B cell (primary cell): ENCODE data around the gene CCDC91. TPM values are rescaled to one million over a fixed set of nuclear protein-coding genes. Genes with fewer than 3 reads are reported as not detected.

ENCODE experiments used
- ATAC-seq: fragments of 200-7000 bp; cut with Tn5 transposase; one replicate; pipeline ENCODE4 v1.10.0; 2021; ENCODE audit warnings: low read depth, mild to moderate bottlenecking, moderate number of reproducible peaks, moderate library complexity
- CTCF ChIA-PET: fragments of 350-600 bp; sonication (Branson Sonifier 250); formaldehyde crosslinking; loops from one replicate; lab custom pipeline; 2021; ENCODE audit warnings: antibody characterized with exemption, inconsistent platforms; lab: Charles Lee
- POLR2A ChIA-PET: fragments of 350-600 bp; sonication (Branson Sonifier 250); formaldehyde crosslinking; loops from one replicate; lab custom pipeline; 2021; ENCODE audit warnings: antibody characterized with exemption; lab: Charles Lee
- DNase-seq: peaks from one replicate; pipeline ENCODE4 v3.0.0; 2013
- H2AFZ ChIP-seq: 2 replicates; pipeline ENCODE4 v1.6.1; 2012; ENCODE audit warnings: mild to moderate bottlenecking, low read depth, low read length; ENCODE audit not compliant: insufficient read depth, poor library complexity, severe bottlenecking
- H3K27ac ChIP-seq, 2 donors: 1 replicate in 1 of 2; 2 replicates in 1 of 2; pipeline ENCODE4 v1.5.1; 2012 to 2013; ENCODE audit warnings: low read length in 2 of 2, mild to moderate bottlenecking in 2 of 2, moderate library complexity in 1 of 2
- H3K27me3 ChIP-seq, 4 experiments: fragments of 200-600 bp in 1 of 4; sonication (generic) in 1 of 4; replicated peaks in 1 of 4; 1 replicate in 2 of 4; 2 replicates in 2 of 4; pipeline versions ENCODE4 v1.6.1 to v1.7.0; 2013 to 2016; ENCODE audit warnings: low read length in 3 of 4, mild to moderate bottlenecking in 2 of 4, mixed read lengths in 1 of 4, moderate library complexity in 1 of 4; ENCODE audit not compliant: insufficient read depth in 4 of 4, control insufficient read depth in 3 of 4; ENCODE audit errors: control extremely low read depth in 1 of 4
- H3K36me3 ChIP-seq, 2 experiments: replicated peaks in 1 of 2; 1 replicate in 1 of 2; 2 replicates in 1 of 2; pipeline versions ENCODE4 v1.6.1 to v1.7.1; 2013; ENCODE audit warnings: low read length in 1 of 2; ENCODE audit not compliant: insufficient read depth in 2 of 2, control insufficient read depth in 1 of 2; ENCODE audit errors: control extremely low read depth in 1 of 2, extremely low read depth in 1 of 2
- H3K4me1 ChIP-seq, 2 donors: fragments of 200-600 bp in 1 of 2; sonication (generic) in 1 of 2; 1 replicate in 1 of 2; 2 replicates in 1 of 2; pipeline versions ENCODE4 v1.5.1 to v1.6.1; 2013 to 2017; ENCODE audit warnings: low read length in 2 of 2; ENCODE audit not compliant: control insufficient read depth in 2 of 2, insufficient read depth in 2 of 2
- H3K4me2 ChIP-seq: replicated peaks from 2 replicates; pipeline ENCODE3; 2012; ENCODE audit warnings: mild to moderate bottlenecking, low read depth, low read length; ENCODE audit not compliant: poor library complexity, severe bottlenecking
- H3K4me3 ChIP-seq, 5 experiments: fragments of 200-600 bp in 1 of 5; sonication (generic) in 1 of 5; 1 replicate in 3 of 5; 2 replicates in 2 of 5; pipeline versions ENCODE4 v1.5.1 to v1.7.0; 2011 to 2016; ENCODE audit warnings: low read length in 4 of 5, mild to moderate bottlenecking in 4 of 5, low read depth in 2 of 5, control low read depth in 1 of 5, moderate library complexity in 1 of 5; ENCODE audit not compliant: insufficient read depth in 1 of 5; ENCODE audit errors: control extremely low read depth in 1 of 5, extremely low read depth in 1 of 5
- H3K79me2 ChIP-seq: fragments of 200-600 bp; sonication (generic); one replicate; pipeline ENCODE4 v1.6.0; 2016; ENCODE audit warnings: low read length; ENCODE audit not compliant: control insufficient read depth, insufficient read depth
- H3K9ac ChIP-seq: fragments of 200-600 bp; sonication (generic); 2 replicates; pipeline ENCODE4 v1.6.1; 2017; ENCODE audit warnings: mild to moderate bottlenecking, low read length, moderate library complexity
- H3K9me3 ChIP-seq, 3 donors: one replicate each; pipeline versions ENCODE4 v1.6.1 to v1.7.1; 2013; ENCODE audit warnings: low read length in 2 of 3; ENCODE audit not compliant: control insufficient read depth in 2 of 3, insufficient read depth in 1 of 3; ENCODE audit errors: control extremely low read depth in 1 of 3
- H4K20me1 ChIP-seq: 2 replicates; pipeline ENCODE4 v1.6.0; 2012; ENCODE audit warnings: mild to moderate bottlenecking, low read length; ENCODE audit not compliant: insufficient read depth, control insufficient read depth, poor library complexity, severe bottlenecking
- H3K27ac Mint-ChIP-seq: one replicate; pipeline ENCODE4 v1.8.0; 2021; ENCODE audit warnings: mixed read lengths
- H3K27me3 Mint-ChIP-seq: one replicate; pipeline ENCODE4 v1.8.0; 2021; ENCODE audit warnings: mixed read lengths
- H3K4me1 Mint-ChIP-seq: one replicate; pipeline ENCODE4 v1.8.0; 2021; ENCODE audit warnings: mixed read lengths
- H3K4me3 Mint-ChIP-seq: one replicate; pipeline ENCODE4 v1.8.0; 2021; ENCODE audit warnings: mixed read lengths
- H3K9me3 Mint-ChIP-seq: one replicate; pipeline ENCODE4 v1.8.0; 2022; ENCODE audit warnings: mixed read lengths; ENCODE audit not compliant: insufficient read depth
- EZH2 ChIP-seq: IDR thresholded peaks from 2 replicates; pipeline ENCODE4 v1.6.1; 2012; ENCODE audit warnings: borderline replicate concordance, low read depth, mild to moderate bottlenecking, moderate library complexity, low read length; ENCODE audit not compliant: insufficient read depth, poor library complexity, severe bottlenecking
- intact Hi-C: fragments of 100-400 bp; cut with micrococcal nuclease; formaldehyde crosslinking; loops from one replicate; pipeline ENCODE4 v1.10.0; 2022
- polyA plus RNA-seq: library from polyadenylated mRNA; depleted of rRNA; stranded (reverse); fragments of >200 nt; gene quantifications from 2 replicates; pipeline ENCODE4 v1.2.3, GENCODE V29; 2012
- total RNA-seq, 2 donors: library from RNA; stranded (reverse); fragments of 120-200 nt in 1 of 2; gene quantifications; 1 replicate in 1 of 2; 2 replicates in 1 of 2; pipeline versions ENCODE4 v1.2.3 to v1.2.4, GENCODE V29; 2013 to 2022
- TF ChIP-seq, protein P1 (sequence below): fragments of 200-600 bp; IDR thresholded peaks from one replicate; pipeline ENCODE4 v1.8.0; 2022; ENCODE audit warnings: antibody characterized with exemption, mild to moderate bottlenecking

The CCDC91 gene
- total and polyA plus RNA-seq, 2 donors (not counting 1 experiment from before 2014, with no cell fraction given) = 10.9 to 64.8 TPM

DNA sequence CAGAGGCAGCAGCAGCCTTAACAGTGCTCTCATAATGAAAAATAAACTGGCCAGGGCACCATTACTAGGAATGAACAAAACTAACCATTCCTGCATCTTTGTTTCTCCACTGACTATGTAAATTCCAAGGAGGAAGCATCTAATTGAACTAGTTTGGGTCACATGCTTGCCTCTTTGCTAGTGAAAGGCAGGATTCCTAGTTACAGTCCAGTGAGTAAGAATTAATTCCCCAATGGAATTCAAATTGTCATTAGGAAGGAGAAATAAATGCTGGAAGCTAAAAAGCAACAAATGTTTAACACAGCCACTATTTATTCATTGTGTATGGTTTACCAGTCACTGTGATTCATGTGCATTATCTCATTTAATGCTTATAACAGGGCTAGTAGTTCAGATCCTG is 316.0 kb downstream of the CCDC91 start:
- Mint-ChIP-seq H3K4me1 (no peaks in the 10 kb centered on the region), H3K9me3 (peaks cover 2% of the 10 kb centered on the region), H3K4me3 (no peak overlapping the region), H3K27ac (no peak overlapping the region), H3K27me3 (no peaks in the 10 kb centered on the region)
- Histone ChIP-seq H3K4me3 (no peak overlapping the region), H3K4me1 (no peaks in the 10 kb centered on the region), H3K36me3 (peaks cover 3 to 4% of the 10 kb centered on the region in 2 experiments), H3K27me3 (no peaks in the 10 kb centered on the region), H3K4me2 (no peak overlapping the region), H2AFZ (no peak overlapping the region), H4K20me1 (no peaks in the 10 kb centered on the region), H3K79me2 (no peaks in the 10 kb centered on the region), H3K9ac (no peak overlapping the region), H3K9me3 (no peaks in the 10 kb centered on the region), H3K27ac (no peak overlapping the region)
- intact Hi-C loops = no loop called here
- DNase-seq = no peak
- TF ChIP-seq EZH2 = no peak
- TF ChIP-seq, protein P1, sequence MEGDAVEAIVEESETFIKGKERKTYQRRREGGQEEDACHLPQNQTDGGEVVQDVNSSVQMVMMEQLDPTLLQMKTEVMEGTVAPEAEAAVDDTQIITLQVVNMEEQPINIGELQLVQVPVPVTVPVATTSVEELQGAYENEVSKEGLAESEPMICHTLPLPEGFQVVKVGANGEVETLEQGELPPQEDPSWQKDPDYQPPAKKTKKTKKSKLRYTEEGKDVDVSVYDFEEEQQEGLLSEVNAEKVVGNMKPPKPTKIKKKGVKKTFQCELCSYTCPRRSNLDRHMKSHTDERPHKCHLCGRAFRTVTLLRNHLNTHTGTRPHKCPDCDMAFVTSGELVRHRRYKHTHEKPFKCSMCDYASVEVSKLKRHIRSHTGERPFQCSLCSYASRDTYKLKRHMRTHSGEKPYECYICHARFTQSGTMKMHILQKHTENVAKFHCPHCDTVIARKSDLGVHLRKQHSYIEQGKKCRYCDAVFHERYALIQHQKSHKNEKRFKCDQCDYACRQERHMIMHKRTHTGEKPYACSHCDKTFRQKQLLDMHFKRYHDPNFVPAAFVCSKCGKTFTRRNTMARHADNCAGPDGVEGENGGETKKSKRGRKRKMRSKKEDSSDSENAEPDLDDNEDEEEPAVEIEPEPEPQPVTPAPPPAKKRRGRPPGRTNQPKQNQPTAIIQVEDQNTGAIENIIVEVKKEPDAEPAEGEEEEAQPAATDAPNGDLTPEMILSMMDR = no peak
- ChIA-PET CTCF (no interaction called here), POLR2A (no interaction called here)
- no peak for ATAC-seq

DNA sequence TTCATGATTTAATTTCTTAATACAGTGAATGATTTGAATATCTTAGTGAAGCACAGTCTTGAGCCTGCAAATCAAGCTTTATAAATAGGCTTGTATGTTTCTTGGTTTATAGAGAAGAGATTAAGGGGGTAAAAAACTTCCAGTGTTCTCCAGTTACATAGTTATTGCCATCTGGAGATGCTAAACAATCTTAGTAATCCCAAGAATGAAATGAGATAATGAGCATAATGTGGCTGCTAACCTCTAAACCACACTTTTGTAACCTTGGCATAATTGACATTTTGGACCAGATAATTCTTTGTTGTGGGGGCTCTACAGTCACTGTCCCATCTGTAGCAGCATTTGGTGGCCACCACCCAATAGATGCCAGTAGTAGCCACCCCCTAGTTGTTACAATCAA is 316.8 kb downstream of the CCDC91 start:
- H3K36me3 ChIP-seq = peaks cover 3 to 4% of the 10 kb centered on the region in 2 experiments
- H4K20me1 ChIP-seq = no peaks in the 10 kb centered on the region
- intact Hi-C loops = no loop called here
- CTCF ChIA-PET = no interaction called here
- POLR2A ChIA-PET = interaction anchor here (0.7 kb wide), 1 partner anchor 364 kb away, joined by 6 read pairs; no protein-coding TSS in a partner anchor
- no peaks in the 10 kb centered on the region for H3K4me1 ChIP-seq
- H3K9me3 ChIP-seq = no peaks in the 10 kb centered on the region
- Mint-ChIP-seq H3K4me3 (no peak overlapping the region), H3K4me1 (no peaks in the 10 kb centered on the region), H3K9me3 (peaks cover 2% of the 10 kb centered on the region), H3K27me3 (no peaks in the 10 kb centered on the region), H3K27ac (no peak overlapping the region)
- TF ChIP-seq EZH2 = no peak
- TF ChIP-seq, protein P1 = no peak
- no peak for DNase-seq
- no peak overlapping the region for H3K4me2 ChIP-seq
- no peaks in the 10 kb centered on the region for H3K79me2 ChIP-seq
- H3K4me3 ChIP-seq = no peak overlapping the region
- H3K27ac ChIP-seq = no peak overlapping the region
- H2AFZ ChIP-seq = no peak overlapping the region
- H3K9ac ChIP-seq = no peak overlapping the region
- no peaks in the 10 kb centered on the region for H3K27me3 ChIP-seq
- no peak for ATAC-seq
